Measurements from ENCODE around the gene RNF220.

RNF220 gene

DNA sequence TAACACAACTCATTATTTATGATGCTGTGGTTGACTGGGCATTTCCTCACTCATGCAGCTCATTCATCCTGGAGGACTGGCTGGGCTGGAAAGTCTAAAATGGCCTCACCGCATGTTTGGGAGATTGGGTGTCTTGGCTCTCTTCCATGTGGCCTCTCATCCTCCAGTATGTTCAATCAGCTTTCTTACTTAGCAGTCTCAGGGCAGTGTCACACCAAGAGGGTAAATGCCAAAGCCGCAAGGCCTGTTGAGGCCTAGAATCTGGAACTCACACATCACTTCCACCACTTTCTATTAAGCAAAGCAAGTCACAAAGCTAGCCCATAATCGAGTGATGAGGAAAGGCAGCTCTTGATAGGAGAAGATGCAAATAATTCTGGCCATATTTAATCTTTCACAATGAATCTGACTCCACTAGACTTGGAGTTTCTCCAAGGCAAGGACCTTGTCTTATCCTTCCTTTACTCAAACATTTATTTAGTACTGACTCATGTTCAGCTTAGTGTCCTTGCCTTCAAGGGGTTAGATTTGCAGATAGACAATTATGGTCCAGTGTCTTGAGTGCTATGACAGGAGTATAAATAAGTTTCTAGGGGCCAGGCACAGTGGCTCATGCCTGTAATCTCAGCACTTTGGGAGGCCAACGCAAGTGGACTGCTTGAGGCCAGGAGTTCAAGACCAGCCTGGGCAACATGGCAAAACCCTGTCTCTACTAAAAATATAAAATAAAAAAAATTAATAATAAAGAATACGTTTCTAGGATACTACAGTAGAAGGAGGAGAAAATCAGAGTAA is 224.1 kb downstream of the RNF220 start:
- Histone ChIP-seq H3K36me3 (ENCODE audit: control insufficient read depth in 1 of 2, insufficient read depth in 2 of 2, low read length in 2 of 2) (peaks cover 8 to 9% of the 10 kb centered on the region in 2 donors), H3K4me1 (ENCODE audit: control insufficient read depth in 1 of 2, insufficient read depth in 2 of 2, low read length in 2 of 2) (peaks cover 19 to 21% of the 10 kb centered on the region in 2 donors), H3K4me3 (ENCODE audit: low read depth in 1 of 2, low read length in 2 of 2) (no peak overlapping the region), H3K9me3 (ENCODE audit: control insufficient read depth in 1 of 2, low read length in 2 of 2) (no peaks in the 10 kb centered on the region), H3K27ac (ENCODE audit: low read length) (no peak overlapping the region), H3K27me3 (ENCODE audit: low read depth, low read length) (no peaks in the 10 kb centered on the region)

DNA sequence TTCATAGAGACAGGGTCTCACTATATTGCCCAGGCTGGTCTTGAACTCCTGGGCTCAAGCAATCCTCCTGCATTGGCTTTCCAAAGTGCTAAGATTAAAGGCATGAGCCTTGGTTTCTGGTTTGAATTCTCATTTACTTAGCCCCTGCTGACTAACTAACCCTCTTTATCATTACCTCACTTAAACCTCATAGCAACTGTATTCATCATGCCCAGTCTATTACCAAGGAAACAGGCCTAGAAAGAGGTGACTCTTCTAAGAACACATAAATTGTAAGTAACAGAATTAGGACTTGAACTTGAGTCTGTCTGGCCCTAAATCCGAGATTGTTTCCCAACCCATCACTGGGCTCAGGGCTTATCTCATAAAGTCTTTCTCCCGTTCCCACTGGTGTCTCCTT is 225.1 kb downstream of the RNF220 start:
- H3K27me3 ChIP-seq (ENCODE audit: low read depth, low read length), result no peaks in the 10 kb centered on the region
- H3K4me1 ChIP-seq (ENCODE audit: control insufficient read depth in 1 of 2, insufficient read depth in 2 of 2, low read length in 2 of 2), result peaks cover 19 to 25% of the 10 kb centered on the region in 2 donors
- H3K9me3 ChIP-seq (ENCODE audit: control insufficient read depth in 1 of 2, low read length in 2 of 2), result no peaks in the 10 kb centered on the region
- no peak overlapping the region for H3K27ac ChIP-seq (ENCODE audit: low read length)
- no peak overlapping the region for H3K4me3 ChIP-seq (ENCODE audit: low read depth in 1 of 2, low read length in 2 of 2)
- H3K36me3 ChIP-seq (ENCODE audit: control insufficient read depth in 1 of 2, insufficient read depth in 2 of 2, low read length in 2 of 2), result peaks cover 15 to 17% of the 10 kb centered on the region in 2 donors

DNA sequence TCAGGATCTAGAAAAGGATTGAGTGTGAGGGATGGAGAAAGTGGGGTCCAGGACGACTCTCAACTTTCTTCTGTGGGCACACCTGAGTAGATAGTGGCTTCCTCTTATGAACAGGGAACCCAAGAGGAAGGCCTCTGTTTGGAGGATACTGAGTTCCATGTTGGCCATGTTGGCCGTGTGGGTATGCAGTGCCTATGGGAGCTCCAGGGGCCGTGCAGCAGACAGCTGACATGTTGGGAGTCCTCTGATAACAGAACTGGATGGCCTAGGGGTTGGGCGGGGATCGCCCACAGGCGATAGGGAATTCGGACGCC is 226.2 kb downstream of the RNF220 start:
- Histone ChIP-seq H3K27ac (ENCODE audit: low read length) (peak overlapping the region; percentile 91), H3K27me3 (ENCODE audit: low read depth, low read length) (no peaks in the 10 kb centered on the region), H3K36me3 (ENCODE audit: control insufficient read depth in 1 of 2, insufficient read depth in 2 of 2, low read length in 2 of 2) (peaks cover 27 to 29% of the 10 kb centered on the region in 2 donors), H3K4me1 (ENCODE audit: control insufficient read depth in 1 of 2, insufficient read depth in 2 of 2, low read length in 2 of 2) (peaks cover 19 to 31% of the 10 kb centered on the region in 2 donors), H3K4me3 (ENCODE audit: low read depth in 1 of 2, low read length in 2 of 2) (peak overlapping the region; percentile 64 to 70), H3K9me3 (ENCODE audit: control insufficient read depth in 1 of 2, low read length in 2 of 2) (no peaks in the 10 kb centered on the region)

DNA sequence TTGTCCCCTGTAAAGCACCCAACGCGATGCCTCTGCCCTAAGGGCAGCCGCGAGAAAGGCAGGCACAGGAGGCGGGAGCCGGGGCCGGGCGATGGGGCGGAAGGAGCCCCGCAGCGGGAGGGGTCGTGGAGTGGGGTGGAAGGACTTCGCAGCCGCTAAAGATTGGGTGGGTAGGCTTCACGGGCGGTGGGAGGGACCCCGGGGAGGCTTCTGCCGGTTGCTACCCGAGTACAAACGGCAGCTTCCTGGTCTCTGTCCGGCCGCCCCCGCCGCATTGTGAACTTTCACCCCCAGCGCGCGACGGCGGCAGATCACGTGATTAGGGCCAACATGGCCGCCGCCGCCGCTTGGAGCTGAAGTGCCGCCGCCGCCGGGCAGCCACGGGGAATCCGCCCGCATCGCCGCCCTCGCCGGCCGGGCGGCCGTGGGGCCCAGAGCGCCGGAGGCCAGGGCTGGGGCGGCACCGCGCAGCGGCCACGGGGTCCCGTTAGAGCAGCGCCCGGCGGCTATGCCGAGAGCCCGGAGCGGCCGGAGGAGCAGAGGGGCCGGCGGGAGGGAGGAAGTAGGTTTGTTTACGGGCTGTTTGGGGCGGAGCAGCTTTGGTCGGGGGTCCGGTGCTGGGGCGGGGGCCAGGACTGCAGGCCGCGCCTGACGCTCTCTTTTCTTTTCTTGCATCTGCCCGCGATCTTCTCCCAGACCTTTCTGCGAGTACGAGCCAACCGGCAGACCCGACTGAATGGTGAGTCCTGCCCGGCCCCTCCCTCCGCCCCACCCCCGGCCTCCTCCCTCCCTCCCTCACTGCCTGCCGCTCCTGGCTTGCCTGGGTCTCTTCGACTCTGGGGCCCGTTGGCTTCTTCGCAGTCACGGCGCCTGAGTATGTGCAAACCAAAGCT is 226.8 kb downstream of the RNF220 start:
- Histone ChIP-seq H3K4me3 (ENCODE audit: low read depth in 1 of 2, low read length in 2 of 2) (peak overlapping the region; percentile 64 to 75), H3K4me1 (ENCODE audit: control insufficient read depth in 1 of 2, insufficient read depth in 2 of 2, low read length in 2 of 2) (peaks cover 19 to 37% of the 10 kb centered on the region in 2 donors), H3K27me3 (ENCODE audit: low read depth, low read length) (no peaks in the 10 kb centered on the region), H3K9me3 (ENCODE audit: control insufficient read depth in 1 of 2, low read length in 2 of 2) (no peaks in the 10 kb centered on the region), H3K36me3 (ENCODE audit: control insufficient read depth in 1 of 2, insufficient read depth in 2 of 2, low read length in 2 of 2) (peaks cover 33 to 35% of the 10 kb centered on the region in 2 donors), H3K27ac (ENCODE audit: low read length) (peak overlapping the region; percentile 91)

DNA sequence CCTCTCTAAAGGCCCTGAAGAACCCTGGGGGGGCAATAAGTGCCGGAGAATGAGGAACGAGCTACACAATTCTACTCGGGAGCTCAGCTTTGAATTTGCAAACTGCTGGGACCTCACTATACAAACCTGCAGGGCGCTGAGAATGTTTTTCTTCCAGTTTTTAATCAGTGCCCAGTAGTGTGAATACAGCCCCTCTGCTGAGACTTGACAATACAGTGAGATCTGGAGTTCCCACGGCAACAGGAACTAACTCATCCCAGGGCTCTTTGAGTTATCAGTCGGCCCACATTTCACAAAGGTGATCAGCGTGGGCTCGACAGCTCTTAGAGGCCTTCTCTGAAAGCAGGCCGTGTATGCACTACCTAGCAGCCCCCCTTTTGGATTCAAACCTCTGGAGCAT is 227.5 kb downstream of the RNF220 start:
- Histone ChIP-seq H3K36me3 (ENCODE audit: control insufficient read depth in 1 of 2, insufficient read depth in 2 of 2, low read length in 2 of 2) (peaks cover 39 to 42% of the 10 kb centered on the region in 2 donors), H3K4me3 (ENCODE audit: low read depth in 1 of 2, low read length in 2 of 2) (peak overlapping the region; percentile 64 to 75), H3K4me1 (ENCODE audit: control insufficient read depth in 1 of 2, insufficient read depth in 2 of 2, low read length in 2 of 2) (peaks cover 19 to 39% of the 10 kb centered on the region in 2 donors)

DNA sequence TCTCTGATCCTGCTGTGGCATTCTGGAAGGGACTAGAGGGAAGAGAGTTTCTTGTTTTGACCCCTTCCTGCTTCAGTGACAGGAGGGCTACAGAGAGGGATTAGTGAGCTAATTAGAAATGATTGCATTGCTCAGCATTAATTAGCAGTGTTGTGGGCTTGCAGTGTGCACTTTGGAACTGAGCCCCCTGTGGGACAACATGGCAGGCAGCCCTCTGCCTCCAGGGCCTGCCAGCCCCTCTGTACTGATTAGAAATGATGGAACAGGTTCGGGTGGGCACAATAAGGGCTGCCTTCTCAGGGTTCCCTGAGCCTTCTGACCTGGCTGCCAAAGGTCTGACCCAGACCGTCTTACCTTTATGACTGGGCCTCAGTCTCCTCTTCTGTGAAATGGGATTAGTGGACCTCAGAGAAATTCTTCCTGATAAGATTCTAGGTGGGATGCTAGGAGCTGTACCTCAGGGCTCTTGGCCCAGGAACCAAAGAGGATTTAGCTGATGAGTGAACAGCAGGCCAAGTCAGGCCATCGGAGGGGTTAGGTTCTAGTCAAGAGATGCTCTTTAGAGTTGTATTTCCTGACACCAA is 229.6 kb downstream of the RNF220 start:
- Histone ChIP-seq H3K36me3 (ENCODE audit: control insufficient read depth in 1 of 2, insufficient read depth in 2 of 2, low read length in 2 of 2) (peaks cover 57 to 58% of the 10 kb centered on the region in 2 donors), H3K4me1 (ENCODE audit: control insufficient read depth in 1 of 2, insufficient read depth in 2 of 2, low read length in 2 of 2) (peaks cover 19 to 39% of the 10 kb centered on the region in 2 donors), H3K27me3 (ENCODE audit: low read depth, low read length) (no peaks in the 10 kb centered on the region), H3K27ac (ENCODE audit: low read length) (no peak overlapping the region), H3K4me3 (ENCODE audit: low read depth in 1 of 2, low read length in 2 of 2) (no peak overlapping the region), H3K9me3 (ENCODE audit: control insufficient read depth in 1 of 2, low read length in 2 of 2) (no peaks in the 10 kb centered on the region)

More for the DNA sequence above, 227.5 kb downstream of the RNF220 start:
- Histone ChIP-seq H3K27ac (ENCODE audit: low read length) (peak overlapping the region; percentile 76), H3K27me3 (ENCODE audit: low read depth, low read length) (no peaks in the 10 kb centered on the region), H3K9me3 (ENCODE audit: control insufficient read depth in 1 of 2, low read length in 2 of 2) (no peaks in the 10 kb centered on the region)

DNA sequence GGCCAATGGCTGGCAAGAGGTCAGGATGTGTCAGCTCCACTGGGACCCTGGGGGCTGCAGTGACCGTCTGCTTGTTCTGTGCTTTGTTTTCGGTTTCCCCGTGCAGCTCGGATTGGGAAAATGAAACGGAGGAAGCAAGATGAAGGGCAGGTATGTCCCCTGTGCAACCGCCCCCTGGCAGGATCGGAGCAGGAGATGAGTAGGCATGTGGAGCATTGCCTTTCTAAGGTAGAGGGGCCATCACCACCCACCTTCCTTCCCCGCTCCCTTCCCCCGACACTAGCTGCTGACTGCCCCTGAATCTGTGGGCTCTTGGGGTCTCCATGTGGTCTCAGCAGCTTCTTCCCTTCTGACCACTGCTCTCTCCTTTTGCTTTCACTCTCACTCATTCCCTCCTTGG is 230.4 kb downstream of the RNF220 start:
- peaks cover 62 to 63% of the 10 kb centered on the region in 2 donors for H3K36me3 ChIP-seq (ENCODE audit: control insufficient read depth in 1 of 2, insufficient read depth in 2 of 2, low read length in 2 of 2)
- no peak overlapping the region for H3K27ac ChIP-seq (ENCODE audit: low read length)
- H3K9me3 ChIP-seq (ENCODE audit: control insufficient read depth in 1 of 2, low read length in 2 of 2), result no peaks in the 10 kb centered on the region
- H3K4me3 ChIP-seq (ENCODE audit: low read depth in 1 of 2, low read length in 2 of 2), result no peak overlapping the region
- H3K4me1 ChIP-seq (ENCODE audit: control insufficient read depth in 1 of 2, insufficient read depth in 2 of 2, low read length in 2 of 2), result peaks cover 19 to 39% of the 10 kb centered on the region in 2 donors
- no peaks in the 10 kb centered on the region for H3K27me3 ChIP-seq (ENCODE audit: low read depth, low read length)

DNA sequence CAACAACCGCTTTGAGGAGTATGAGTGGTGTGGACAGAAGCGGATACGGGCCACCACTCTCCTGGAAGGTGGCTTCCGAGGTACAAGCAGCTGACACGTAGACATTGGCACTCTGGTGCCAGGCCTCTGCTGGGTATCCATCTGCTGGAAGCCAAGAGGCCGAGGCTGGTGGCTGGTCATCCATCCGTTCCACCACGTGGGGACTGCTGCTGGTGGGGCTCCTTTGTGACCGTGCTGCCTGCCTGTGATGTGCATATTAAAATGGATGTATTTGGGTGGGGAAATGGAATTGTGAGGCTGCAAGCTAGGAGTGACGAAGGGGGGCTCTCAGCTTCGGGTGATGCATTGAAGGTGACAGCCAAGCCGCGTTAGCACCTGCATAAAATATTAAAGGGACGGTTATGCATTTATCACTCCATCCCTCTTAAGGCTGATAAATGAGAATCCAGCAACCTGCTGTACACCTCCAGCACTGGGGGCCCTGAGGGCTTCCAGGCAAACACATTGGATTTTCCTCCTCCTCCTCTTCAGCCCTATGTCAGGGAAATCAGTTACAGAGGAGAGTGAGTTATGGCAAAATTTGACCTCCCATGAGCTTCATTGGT is 231.1 kb downstream of the RNF220 start:
- Histone ChIP-seq H3K36me3 (ENCODE audit: control insufficient read depth in 1 of 2, insufficient read depth in 2 of 2, low read length in 2 of 2) (peaks cover 66 to 69% of the 10 kb centered on the region in 2 donors), H3K9me3 (ENCODE audit: control insufficient read depth in 1 of 2, low read length in 2 of 2) (no peaks in the 10 kb centered on the region), H3K4me3 (ENCODE audit: low read depth in 1 of 2, low read length in 2 of 2) (no peak overlapping the region), H3K4me1 (ENCODE audit: control insufficient read depth in 1 of 2, insufficient read depth in 2 of 2, low read length in 2 of 2) (peaks cover 16 to 38% of the 10 kb centered on the region in 2 donors), H3K27me3 (ENCODE audit: low read depth, low read length) (no peaks in the 10 kb centered on the region), H3K27ac (ENCODE audit: low read length) (no peak overlapping the region)

DNA sequence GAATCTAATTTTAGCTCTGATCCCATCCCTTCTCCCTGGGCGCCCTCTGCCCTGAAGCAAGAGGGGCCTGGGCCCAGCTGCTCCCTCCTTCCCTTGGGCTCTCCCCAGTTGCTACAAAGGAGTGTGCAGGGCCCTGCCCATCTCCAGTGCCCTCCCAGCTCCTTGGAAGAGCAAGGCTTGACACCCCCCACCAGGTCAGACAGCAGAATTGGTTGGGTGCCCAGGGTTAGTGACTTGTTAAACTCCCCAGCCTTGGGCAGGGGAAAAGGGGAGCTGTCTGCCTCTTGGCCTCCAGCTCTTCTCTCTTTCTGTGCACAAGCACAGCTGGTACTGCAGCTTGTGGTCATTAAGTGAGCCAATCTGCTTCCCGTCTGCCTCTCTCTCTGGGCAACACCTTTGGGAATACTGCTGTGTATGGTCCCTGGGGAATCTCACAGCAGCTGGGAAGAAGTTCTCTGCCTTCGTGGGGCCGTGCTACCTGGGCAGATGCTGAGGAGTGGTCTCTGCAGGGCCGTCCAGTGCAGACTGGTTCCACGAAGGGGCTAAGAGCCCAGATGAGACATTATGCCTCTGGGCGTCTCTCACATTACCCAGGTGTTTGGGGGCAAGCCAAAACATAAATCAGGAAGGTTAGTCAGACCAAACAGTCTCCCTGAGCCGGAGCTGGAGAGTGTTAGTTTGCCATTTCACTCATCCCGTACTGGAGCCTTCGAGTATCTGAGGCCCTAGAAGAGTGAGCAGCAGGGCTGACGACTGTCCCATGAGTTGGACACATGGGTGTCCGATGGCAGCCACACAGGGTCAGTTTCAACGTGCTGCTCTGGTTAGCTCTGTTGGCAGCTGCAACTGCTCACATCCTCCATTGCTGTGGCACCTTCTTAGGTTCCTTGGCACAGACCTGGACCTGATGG is 231.9 kb downstream of the RNF220 start:
- H3K36me3 ChIP-seq (ENCODE audit: control insufficient read depth in 1 of 2, insufficient read depth in 2 of 2, low read length in 2 of 2), result peaks cover 73 to 75% of the 10 kb centered on the region in 2 donors
- H3K9me3 ChIP-seq (ENCODE audit: control insufficient read depth in 1 of 2, low read length in 2 of 2), result no peaks in the 10 kb centered on the region
- no peaks in the 10 kb centered on the region for H3K27me3 ChIP-seq (ENCODE audit: low read depth, low read length)
- H3K4me1 ChIP-seq (ENCODE audit: control insufficient read depth in 1 of 2, insufficient read depth in 2 of 2, low read length in 2 of 2), result peaks cover 14 to 34% of the 10 kb centered on the region in 2 donors
- no peak overlapping the region for H3K27ac ChIP-seq (ENCODE audit: low read length)
- no peak overlapping the region for H3K4me3 ChIP-seq (ENCODE audit: low read depth in 1 of 2, low read length in 2 of 2)

DNA sequence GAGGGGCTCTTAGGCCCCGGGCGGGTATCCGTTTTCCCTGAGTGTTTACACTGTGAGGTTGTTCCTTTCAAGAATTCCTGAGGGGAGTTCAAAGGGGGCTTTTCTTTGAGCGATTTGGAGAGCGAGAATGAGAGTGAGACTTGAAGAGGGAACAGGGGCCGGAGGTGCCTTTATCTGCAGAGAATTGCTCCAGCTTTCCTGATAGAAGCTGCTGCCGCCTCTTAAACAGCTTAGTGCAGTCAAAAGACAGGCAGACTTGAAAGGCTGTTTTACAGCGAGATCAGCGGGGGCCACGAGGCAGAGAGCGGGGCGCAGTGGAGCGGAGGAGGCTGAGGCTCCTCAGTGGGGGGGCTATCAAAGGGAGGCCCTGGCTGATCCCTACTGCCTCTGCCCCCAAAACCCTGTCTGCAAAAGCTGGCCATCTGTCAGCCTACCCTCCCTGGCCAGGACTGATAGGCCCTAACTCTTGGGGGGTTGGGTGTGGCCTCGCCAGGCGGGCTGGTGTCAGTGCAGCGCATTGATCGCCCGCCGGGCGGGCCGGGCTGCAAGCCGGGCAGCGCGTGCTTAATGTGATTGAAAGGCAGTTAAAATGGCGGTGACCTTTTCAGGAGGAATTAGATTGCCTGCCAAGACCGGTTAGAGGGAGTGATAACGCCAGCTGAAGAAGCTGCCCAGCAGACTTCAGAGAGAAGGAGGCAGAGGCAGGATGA is 232.8 kb downstream of the RNF220 start:
- Histone ChIP-seq H3K9me3 (ENCODE audit: control insufficient read depth in 1 of 2, low read length in 2 of 2) (no peaks in the 10 kb centered on the region), H3K36me3 (ENCODE audit: control insufficient read depth in 1 of 2, insufficient read depth in 2 of 2, low read length in 2 of 2) (peaks cover 75 to 82% of the 10 kb centered on the region in 2 donors)

More for the DNA sequence above, 232.8 kb downstream of the RNF220 start:
- H3K4me1 ChIP-seq (ENCODE audit: control insufficient read depth in 1 of 2, insufficient read depth in 2 of 2, low read length in 2 of 2), result peaks cover 9 to 40% of the 10 kb centered on the region in 2 donors
- no peak overlapping the region for H3K27ac ChIP-seq (ENCODE audit: low read length)
- no peaks in the 10 kb centered on the region for H3K27me3 ChIP-seq (ENCODE audit: low read depth, low read length)
- H3K4me3 ChIP-seq (ENCODE audit: low read depth in 1 of 2, low read length in 2 of 2), result no peak overlapping the region
